Neuronal stem cell (in vitro differentiated cells): ENCODE results near the gene DTWD1.

Experiments
- DNase-seq: peaks from one replicate; pipeline ENCODE4 v3.0.0-alpha.2; 2013; ENCODE audit warnings: low spot score
- H2AFZ ChIP-seq: one replicate; pipeline ENCODE4 v1.6.1; 2013; ENCODE audit warnings: mild to moderate bottlenecking, low read length, inconsistent platforms
- H2AK5ac ChIP-seq: 2 replicates; pipeline ENCODE4 v1.6.1; 2013; ENCODE audit warnings: low read depth, mild to moderate bottlenecking, inconsistent platforms, low read length, moderate library complexity, mixed read lengths
- H2BK120ac ChIP-seq: 2 replicates; pipeline ENCODE4 v1.6.1; 2013; ENCODE audit warnings: low read depth, mild to moderate bottlenecking, inconsistent platforms, low read length, moderate library complexity, mixed read lengths
- H2BK12ac ChIP-seq: one replicate; pipeline ENCODE4 v1.6.1; 2013; ENCODE audit warnings: low read length, inconsistent platforms
- H2BK15ac ChIP-seq: 2 replicates; pipeline ENCODE4 v1.6.1; 2013; ENCODE audit warnings: mild to moderate bottlenecking, low read length, inconsistent platforms, mixed read lengths
- H2BK5ac ChIP-seq: one replicate; pipeline ENCODE4 v1.6.1; 2013; ENCODE audit warnings: inconsistent platforms, mild to moderate bottlenecking, low read length, moderate library complexity
- H3K14ac ChIP-seq: one replicate; pipeline ENCODE4 v1.6.1; 2013; ENCODE audit warnings: low read length, inconsistent platforms
- H3K18ac ChIP-seq: 2 replicates; pipeline ENCODE4 v1.6.1; 2013; ENCODE audit warnings: low read length, inconsistent platforms
- H3K23ac ChIP-seq: 2 replicates; pipeline ENCODE4 v1.6.1; 2013; ENCODE audit warnings: low read depth, mild to moderate bottlenecking, mixed read lengths, low read length, inconsistent platforms; ENCODE audit not compliant: poor library complexity
- H3K27ac ChIP-seq: replicated peaks from 3 replicates; pipeline ENCODE4 v1.5.1; 2013; ENCODE audit warnings: low read length, inconsistent platforms
- H3K27me3 ChIP-seq, 3 experiments: 2 replicates each; pipeline ENCODE4 v1.6.1; 2013; ENCODE audit warnings: low read length in 3 of 3, mild to moderate bottlenecking in 2 of 3, inconsistent platforms in 1 of 3, low read depth in 1 of 3, mixed read lengths in 1 of 3, moderate library complexity in 1 of 3; ENCODE audit not compliant: control insufficient read depth in 3 of 3, insufficient read depth in 3 of 3
- H3K36me3 ChIP-seq, 2 donors: replicated peaks in 1 of 2; 2 replicates each; pipeline ENCODE4 v1.6.1; 2013; ENCODE audit warnings: low read length in 2 of 2; ENCODE audit not compliant: control insufficient read depth in 2 of 2, insufficient read depth in 2 of 2
- H3K4ac ChIP-seq: 2 replicates; pipeline ENCODE4 v1.6.1; 2013; ENCODE audit warnings: inconsistent platforms, mild to moderate bottlenecking, low read length, moderate library complexity
- H3K4me1 ChIP-seq, 2 donors: 1 replicate in 1 of 2; 2 replicates in 1 of 2; pipeline ENCODE4 v1.6.1; 2013; ENCODE audit warnings: low read length in 2 of 2, low read depth in 1 of 2; ENCODE audit not compliant: control insufficient read depth in 2 of 2, insufficient read depth in 1 of 2
- H3K4me2 ChIP-seq: one replicate; pipeline ENCODE4 v1.6.1; 2013; ENCODE audit warnings: mild to moderate bottlenecking, low read length, inconsistent platforms; ENCODE audit not compliant: insufficient read depth, poor library complexity, severe bottlenecking
- H3K4me3 ChIP-seq, 2 donors: 2 replicates each; pipeline ENCODE4 v1.5.1; 2013; ENCODE audit warnings: low read length in 2 of 2, mild to moderate bottlenecking in 2 of 2, inconsistent platforms in 1 of 2, moderate library complexity in 1 of 2
- H3K79me1 ChIP-seq: one replicate; pipeline ENCODE4 v1.6.1; 2013; ENCODE audit warnings: low read depth, mild to moderate bottlenecking, inconsistent platforms, low read length, moderate library complexity
- H3K9ac ChIP-seq: one replicate; pipeline ENCODE4 v1.6.1; 2013; ENCODE audit warnings: mild to moderate bottlenecking, low read depth, low read length, inconsistent platforms; ENCODE audit not compliant: poor library complexity
- H3K9me3 ChIP-seq, 2 donors: replicated peaks in 1 of 2; 2 replicates each; pipeline versions ENCODE3 to v1.6.1; 2013; ENCODE audit warnings: low read length in 2 of 2, mild to moderate bottlenecking in 2 of 2, inconsistent platforms in 1 of 2, low read depth in 1 of 2, mixed read lengths in 1 of 2, moderate library complexity in 1 of 2; ENCODE audit not compliant: control insufficient read depth in 2 of 2, insufficient read depth in 1 of 2
- H4K8ac ChIP-seq: one replicate; pipeline ENCODE4 v1.6.1; 2013; ENCODE audit warnings: low read depth, mild to moderate bottlenecking, inconsistent platforms, low read length, moderate library complexity
- H4K91ac ChIP-seq: one replicate; pipeline ENCODE4 v1.6.1; 2013; ENCODE audit warnings: low read length, low read depth, mild to moderate bottlenecking, inconsistent platforms; ENCODE audit not compliant: poor library complexity
- WGBS, 2 donors: extraction: QIAGEN DNeasy Blood & Tissue Kit; methylation state at CpG; one replicate each; pipeline ENCODE4 v1.1.7; 2013; ENCODE audit warnings: missing lambda C conversion rate in 2 of 2, mixed read lengths in 1 of 2; ENCODE audit not compliant: insufficient read length in 2 of 2, insufficient replicate concordance in 1 of 2; ENCODE audit errors: extremely low coverage in 2 of 2; 5-methylcytosine and 5-hydroxymethylcytosine counted together

DTWD1 gene

GRCh38 chr15:49675041-49675440 is 54.2 kb downstream of the DTWD1 start:
- no peaks in the 10 kb centered on the region for H3K9me3 ChIP-seq
- H3K18ac ChIP-seq = no peak overlapping the region
- H2AFZ ChIP-seq = no peak overlapping the region
- H3K4me3 ChIP-seq = no peak overlapping the region
- no peak for DNase-seq
- no peaks in the 10 kb centered on the region for H3K79me1 ChIP-seq
- no peak overlapping the region for H4K8ac ChIP-seq
- no peak overlapping the region for H3K14ac ChIP-seq
- H3K27me3 ChIP-seq = no peaks in the 10 kb centered on the region
- H3K27ac ChIP-seq = no peak overlapping the region
- H2BK120ac ChIP-seq = no peak overlapping the region
- no peak overlapping the region for H4K91ac ChIP-seq
- H2BK12ac ChIP-seq = no peak overlapping the region
- H3K9ac ChIP-seq = no peak overlapping the region
- no peaks in the 10 kb centered on the region for H3K4me1 ChIP-seq
- H3K4ac ChIP-seq = no peak overlapping the region
- H3K23ac ChIP-seq = no peak overlapping the region
- no peak overlapping the region for H2BK5ac ChIP-seq
- H3K36me3 ChIP-seq = no peaks in the 10 kb centered on the region
- H3K4me2 ChIP-seq = no peak overlapping the region
- H2BK15ac ChIP-seq = no peak overlapping the region
- no peak overlapping the region for H2AK5ac ChIP-seq

GRCh38 chr15:49678655-49679054 is 57.8 kb downstream of the DTWD1 start:
- H3K4me1 ChIP-seq = no peaks in the 10 kb centered on the region
- no peak overlapping the region for H3K4ac ChIP-seq
- no peak overlapping the region for H3K9ac ChIP-seq
- no peaks in the 10 kb centered on the region for H3K36me3 ChIP-seq
- no peak overlapping the region for H2AK5ac ChIP-seq
- H4K91ac ChIP-seq = no peak overlapping the region
- H2BK5ac ChIP-seq = no peak overlapping the region
- H3K14ac ChIP-seq = no peak overlapping the region
- no peak overlapping the region for H2AFZ ChIP-seq
- no peak overlapping the region for H3K27ac ChIP-seq
- H2BK120ac ChIP-seq = no peak overlapping the region
- no peak overlapping the region for H4K8ac ChIP-seq
- H2BK15ac ChIP-seq = no peak overlapping the region
- H3K79me1 ChIP-seq = no peaks in the 10 kb centered on the region
- H2BK12ac ChIP-seq = no peak overlapping the region
- no peaks in the 10 kb centered on the region for H3K27me3 ChIP-seq
- no peak overlapping the region for H3K4me3 ChIP-seq
- no peak for DNase-seq
- no peak overlapping the region for H3K4me2 ChIP-seq
- whole genome bisulfite sequencing, 2 donors = no CpG with 5 or more reads among the region's 4 CpGs
- H3K9me3 ChIP-seq = no peaks in the 10 kb centered on the region
- no peak overlapping the region for H3K18ac ChIP-seq
- no peak overlapping the region for H3K23ac ChIP-seq

GRCh38 chr15:49686599-49686998 is 65.8 kb downstream of the DTWD1 start:
- Histone ChIP-seq H4K91ac (no peak overlapping the region), H4K8ac (no peak overlapping the region), H3K27ac (no peak overlapping the region), H3K9me3 (no peaks in the 10 kb centered on the region), H3K18ac (no peak overlapping the region), H3K4ac (no peak overlapping the region), H3K23ac (no peak overlapping the region), H3K27me3 (no peaks in the 10 kb centered on the region), H3K14ac (no peak overlapping the region), H2BK5ac (no peak overlapping the region), H2BK120ac (no peak overlapping the region), H3K4me2 (no peak overlapping the region), H2BK15ac (no peak overlapping the region), H3K9ac (no peak overlapping the region), H2BK12ac (no peak overlapping the region), H3K79me1 (no peaks in the 10 kb centered on the region), H3K36me3 (no peaks in the 10 kb centered on the region), H3K4me1 (no peaks in the 10 kb centered on the region), H2AK5ac (no peak overlapping the region), H2AFZ (no peak overlapping the region), H3K4me3 (no peak overlapping the region)
- no peak for DNase-seq
- WGBS, 2 donors = no CpG with 5 or more reads among the region's 1 CpG

GRCh38 chr15:49688135-49688790 is 67.4 kb downstream of the DTWD1 start:
- DNase-seq = no peak
- no peaks in the 10 kb centered on the region for H3K9me3 ChIP-seq
- no peaks in the 10 kb centered on the region for H3K4me1 ChIP-seq
- no peaks in the 10 kb centered on the region for H3K27me3 ChIP-seq
- H3K4ac ChIP-seq = no peak overlapping the region
- no peak overlapping the region for H2BK12ac ChIP-seq
- no peak overlapping the region for H3K14ac ChIP-seq
- no peak overlapping the region for H2BK120ac ChIP-seq
- H2BK5ac ChIP-seq = no peak overlapping the region
- no peak overlapping the region for H4K8ac ChIP-seq
- H3K23ac ChIP-seq = no peak overlapping the region
- no peak overlapping the region for H3K4me3 ChIP-seq
- no peak overlapping the region for H3K27ac ChIP-seq
- H3K4me2 ChIP-seq = no peak overlapping the region
- H2AFZ ChIP-seq = no peak overlapping the region
- H3K79me1 ChIP-seq = no peaks in the 10 kb centered on the region
- no CpG with 5 or more reads among the region's 3 CpGs for WGBS, 2 donors
- H2AK5ac ChIP-seq = no peak overlapping the region
- H2BK15ac ChIP-seq = no peak overlapping the region
- no peak overlapping the region for H4K91ac ChIP-seq
- H3K36me3 ChIP-seq = no peaks in the 10 kb centered on the region
- no peak overlapping the region for H3K9ac ChIP-seq
- no peak overlapping the region for H3K18ac ChIP-seq
